Breast epithelium (tissue), 4 donors: ENCODE data around the gene TDRD5. TPM values are rescaled to one million over a fixed set of nuclear protein-coding genes. Genes with fewer than 3 reads are reported as not detected.

Experiments used
- DNase-seq, 2 donors: peaks; one replicate each; pipeline ENCODE4 v3.0.0-alpha.2; 2019; ENCODE audit warnings: low spot score in 2 of 2
- H3K27ac ChIP-seq, 2 donors: fragments of 200-600 bp; sonication (generic) in 1 of 2; one replicate each; pipeline ENCODE4 v1.5.1; 2016 to 2019; ENCODE audit warnings: mild to moderate bottlenecking in 1 of 2
- H3K27me3 ChIP-seq, 2 donors: fragments of 200-600 bp; sonication (generic) in 1 of 2; one replicate each; pipeline versions ENCODE4 v1.5.1 to v1.6.0; 2017 to 2019; ENCODE audit warnings: control low read depth in 1 of 2, mild to moderate bottlenecking in 1 of 2
- H3K36me3 ChIP-seq: fragments of 200-600 bp; one replicate; pipeline ENCODE4 v1.5.1; 2019
- H3K4me1 ChIP-seq, 2 donors: fragments of 200-600 bp; sonication (generic); one replicate each; pipeline ENCODE4 v1.5.1; 2016 to 2019; ENCODE audit warnings: control low read depth in 1 of 2
- H3K4me3 ChIP-seq, 3 donors: fragments of 200-600 bp; sonication (generic); 1 replicate in 2 of 3; 2 replicates in 1 of 3; pipeline ENCODE4 v1.5.1; 2016 to 2019; ENCODE audit warnings: mild to moderate bottlenecking in 3 of 3, moderate library complexity in 2 of 3
- H3K9me3 ChIP-seq, 2 donors: fragments of 200-600 bp; sonication (generic) in 1 of 2; one replicate each; pipeline ENCODE4 v1.5.1; 2016 to 2019; ENCODE audit warnings: control low read depth in 1 of 2
- POLR2A ChIP-seq: fragments of 450-650 bp; IDR thresholded peaks from one replicate; pipeline ENCODE4 v1.6.1; 2016; ENCODE audit warnings: antibody characterized with exemption, mild to moderate bottlenecking, moderate library complexity
- POLR2AphosphoS5 ChIP-seq, 3 donors: sonication (generic); formaldehyde crosslinking; IDR thresholded peaks; one replicate each; pipeline ENCODE4 v1.6.1; 2017; ENCODE audit warnings: antibody characterized with exemption in 3 of 3
- intact Hi-C: fragments of 100-400 bp; cut with DNase I; formaldehyde crosslinking; loops from one replicate; pipeline ENCODE4 v1.15.1; 2023; ENCODE audit warnings: low total_unique reads
- total RNA-seq, 3 donors: library from RNA; depleted of rRNA; stranded (reverse); fragments of >200 nt; gene quantifications; one replicate each; pipeline ENCODE4 v1.1.0, GENCODE V29; 2016
- TF ChIP-seq, protein P1 (sequence below), 3 donors: fragments of 450-650 bp; IDR thresholded peaks; one replicate each; pipeline ENCODE4 v1.5.1; 2016 to 2017; ENCODE audit warnings: antibody characterized with exemption in 3 of 3, mild to moderate bottlenecking in 3 of 3, moderate library complexity in 3 of 3

The TDRD5 gene
- total RNA-seq, 3 donors from 2014 or later, result 0.96 to 5.7 (median 3.9) TPM

DNA sequence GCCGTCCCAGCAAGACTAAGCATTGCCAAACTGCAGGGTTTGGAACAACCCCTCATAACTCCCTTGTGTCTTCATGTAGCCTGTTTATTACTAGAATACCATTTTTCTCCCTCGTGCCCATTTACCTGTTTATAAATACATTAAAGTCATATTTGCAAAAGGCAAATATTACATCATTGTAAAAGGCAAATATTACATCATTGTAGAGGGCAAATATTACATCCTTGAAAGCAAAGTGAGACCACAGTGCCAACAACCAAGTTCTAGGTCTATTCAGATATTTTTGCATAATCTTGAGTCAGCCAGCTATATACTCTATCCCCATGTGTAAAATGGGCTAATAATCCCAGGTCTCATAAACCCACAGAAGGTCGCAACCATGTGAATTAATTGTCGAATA is 140.0 kb downstream of the TDRD5 start:
- intact Hi-C loops, result no loop called here
- Histone ChIP-seq H3K9me3 (no peaks in the 10 kb centered on the region), H3K27ac (no peak overlapping the region), H3K36me3 (no peaks in the 10 kb centered on the region), H3K4me3 (no peak overlapping the region), H3K27me3 (no peaks in the 10 kb centered on the region), H3K4me1 (no peaks in the 10 kb centered on the region)
- no peak for DNase-seq
- TF ChIP-seq, protein P1, sequence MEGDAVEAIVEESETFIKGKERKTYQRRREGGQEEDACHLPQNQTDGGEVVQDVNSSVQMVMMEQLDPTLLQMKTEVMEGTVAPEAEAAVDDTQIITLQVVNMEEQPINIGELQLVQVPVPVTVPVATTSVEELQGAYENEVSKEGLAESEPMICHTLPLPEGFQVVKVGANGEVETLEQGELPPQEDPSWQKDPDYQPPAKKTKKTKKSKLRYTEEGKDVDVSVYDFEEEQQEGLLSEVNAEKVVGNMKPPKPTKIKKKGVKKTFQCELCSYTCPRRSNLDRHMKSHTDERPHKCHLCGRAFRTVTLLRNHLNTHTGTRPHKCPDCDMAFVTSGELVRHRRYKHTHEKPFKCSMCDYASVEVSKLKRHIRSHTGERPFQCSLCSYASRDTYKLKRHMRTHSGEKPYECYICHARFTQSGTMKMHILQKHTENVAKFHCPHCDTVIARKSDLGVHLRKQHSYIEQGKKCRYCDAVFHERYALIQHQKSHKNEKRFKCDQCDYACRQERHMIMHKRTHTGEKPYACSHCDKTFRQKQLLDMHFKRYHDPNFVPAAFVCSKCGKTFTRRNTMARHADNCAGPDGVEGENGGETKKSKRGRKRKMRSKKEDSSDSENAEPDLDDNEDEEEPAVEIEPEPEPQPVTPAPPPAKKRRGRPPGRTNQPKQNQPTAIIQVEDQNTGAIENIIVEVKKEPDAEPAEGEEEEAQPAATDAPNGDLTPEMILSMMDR (IDR thresholded peaks at IDR 0.05), result no peak
- TF ChIP-seq POLR2AphosphoS5 (IDR thresholded peaks at IDR 0.05), result no peak
- no peak for TF ChIP-seq POLR2A

Other genes starting within 250 kb of the TDRD5 start
- gene AXDND1, start 225.9 kb upstream of the TDRD5 start, total RNA-seq, result 1 to 10 TPM in 1 of 3 donors, under 1 TPM in 2; 0.48 to 1.8 (median 0.98) TPM
- gene NPHS2, start 15.9 kb upstream of the TDRD5 start, total RNA-seq, result not detected
- not detected for gene FAM163A, start 151.5 kb downstream of the TDRD5 start, total RNA-seq